K562 (cell line): ENCODE results near the gene SLC24A3.

ENCODE experiments used
- ATF7 ChIP-seq: fragments of 450-650 bp; IDR thresholded peaks from 2 replicates; pipeline ENCODE4 v1.7.1; 2014; ENCODE audit warnings: mild to moderate bottlenecking, moderate library complexity
- CBX8 ChIP-seq: fragments of 200-600 bp; sonication (generic); IDR thresholded peaks from 2 replicates; pipeline ENCODE4 v1.6.1; 2012; ENCODE audit warnings: borderline replicate concordance, mixed run types, low read depth, mild to moderate bottlenecking, moderate library complexity, mixed read lengths, low read length, control low read depth, inconsistent platforms; ENCODE audit not compliant: poor library complexity, severe bottlenecking; ENCODE audit errors: extremely low read depth
- CEBPB ChIP-seq: fragments of 450-650 bp; IDR thresholded peaks from 2 replicates; pipeline ENCODE4 v1.6.1; 2016; ENCODE audit warnings: missing genetic modification characterization, missing compliant biosample characterization
- ELF4 ChIP-seq: fragments of 450-650 bp; formaldehyde crosslinking; IDR thresholded peaks from 2 replicates; pipeline ENCODE4 v1.4.0; 2022; ENCODE audit warnings: missing genetic modification characterization
- ESRRB ChIP-seq: fragments of 250-450 bp; sonication (Bioruptor Pico); IDR thresholded peaks from 2 replicates; pipeline ENCODE4 v1.5.0; 2020; ENCODE audit warnings: mild to moderate bottlenecking, moderate library complexity, borderline replicate concordance
- MAFK ChIP-seq: IDR thresholded peaks from 2 replicates; pipeline ENCODE4 v1.6.1; 2011; ENCODE audit warnings: low read length, improper control_type of control experiment
- POLR2A ChIP-seq: fragments of 450-650 bp; conservative IDR thresholded peaks from 2 replicates; pipeline ENCODE4 v1.6.1; 2016
- RBBP5 ChIP-seq: fragments of 200-600 bp; sonication (generic); IDR thresholded peaks from 2 replicates; pipeline ENCODE4 v1.6.1; 2012; ENCODE audit warnings: borderline replicate concordance, mild to moderate bottlenecking, low read length, control low read depth, inconsistent platforms; ENCODE audit not compliant: insufficient read depth, poor library complexity, severe bottlenecking
- ZBTB7A ChIP-seq: IDR thresholded peaks from 2 replicates; pipeline ENCODE4 v1.6.1; 2011; ENCODE audit warnings: low read depth, mild to moderate bottlenecking, low read length, moderate library complexity, borderline replicate concordance; ENCODE audit not compliant: control insufficient read depth
- ZNF436 ChIP-seq: fragments of 250-450, 450-650 bp; sonication (Bioruptor Pico); formaldehyde crosslinking; IDR thresholded peaks from 2 replicates; pipeline ENCODE4 v1.7.0; 2020; ENCODE audit warnings: mild to moderate bottlenecking
- ZSCAN29 ChIP-seq: fragments of 450-650 bp; IDR thresholded peaks from 2 replicates; pipeline ENCODE4 v1.6.1; 2017
- TF ChIP-seq, protein P1 (sequence below), 3 experiments: IDR thresholded peaks in 2 of 3; conservative IDR thresholded peaks in 1 of 3; 2 replicates each; pipeline ENCODE4 v1.5.1; 2011 to 2012; ENCODE audit warnings: low read length in 3 of 3, mild to moderate bottlenecking in 3 of 3, control low read depth in 2 of 3, improper control_type of control experiment in 1 of 3, inconsistent platforms in 1 of 3, low read depth in 1 of 3, mixed read lengths in 1 of 3, moderate library complexity in 1 of 3; ENCODE audit not compliant: insufficient read depth in 2 of 3
- TF ChIP-seq, protein P2 (sequence below), 2 experiments: fragments of 200-800 bp in 1 of 2; sonication (Bioruptor generic) in 1 of 2; sonication (generic) in 1 of 2; formaldehyde crosslinking in 1 of 2; IDR thresholded peaks in 1 of 2; conservative IDR thresholded peaks in 1 of 2; 2 replicates each; pipeline versions ENCODE4 v1.5.0 to v1.6.1; 2016 to 2020; ENCODE audit warnings: missing compliant biosample characterization in 1 of 2, missing genetic modification characterization in 1 of 2, missing genetic modification reagents in 1 of 2

DNA sequence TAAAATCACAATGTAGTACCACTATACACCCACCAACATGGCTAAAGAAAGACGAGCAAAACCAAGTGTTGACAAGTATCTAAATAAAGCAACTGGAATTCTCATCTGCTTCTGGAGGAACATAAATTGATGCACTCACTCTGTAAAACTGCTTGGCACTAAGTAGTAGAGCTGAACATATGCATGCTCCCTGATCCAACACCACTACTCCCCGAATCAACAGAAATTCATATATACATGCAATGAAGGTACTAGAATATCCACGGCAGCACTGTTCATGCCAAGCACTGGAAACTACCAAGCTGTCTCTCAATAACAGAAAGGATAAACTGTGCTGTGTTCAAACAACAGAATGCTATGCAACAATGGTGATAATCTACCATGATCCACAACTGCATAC, 326.1 kb downstream of the SLC24A3 start:
- TF ChIP-seq CBX8 (no peak), ESRRB (CRISPR knock-in tag) (no peak), ATF7 (no peak), RBBP5 (no peak), ZBTB7A (no peak), ZSCAN29 (no peak), ZNF436 (CRISPR knock-in tag) (no peak), CEBPB (no peak), POLR2A (no peak), MAFK (no peak), ELF4 (no peak)
- TF ChIP-seq, protein P1, sequence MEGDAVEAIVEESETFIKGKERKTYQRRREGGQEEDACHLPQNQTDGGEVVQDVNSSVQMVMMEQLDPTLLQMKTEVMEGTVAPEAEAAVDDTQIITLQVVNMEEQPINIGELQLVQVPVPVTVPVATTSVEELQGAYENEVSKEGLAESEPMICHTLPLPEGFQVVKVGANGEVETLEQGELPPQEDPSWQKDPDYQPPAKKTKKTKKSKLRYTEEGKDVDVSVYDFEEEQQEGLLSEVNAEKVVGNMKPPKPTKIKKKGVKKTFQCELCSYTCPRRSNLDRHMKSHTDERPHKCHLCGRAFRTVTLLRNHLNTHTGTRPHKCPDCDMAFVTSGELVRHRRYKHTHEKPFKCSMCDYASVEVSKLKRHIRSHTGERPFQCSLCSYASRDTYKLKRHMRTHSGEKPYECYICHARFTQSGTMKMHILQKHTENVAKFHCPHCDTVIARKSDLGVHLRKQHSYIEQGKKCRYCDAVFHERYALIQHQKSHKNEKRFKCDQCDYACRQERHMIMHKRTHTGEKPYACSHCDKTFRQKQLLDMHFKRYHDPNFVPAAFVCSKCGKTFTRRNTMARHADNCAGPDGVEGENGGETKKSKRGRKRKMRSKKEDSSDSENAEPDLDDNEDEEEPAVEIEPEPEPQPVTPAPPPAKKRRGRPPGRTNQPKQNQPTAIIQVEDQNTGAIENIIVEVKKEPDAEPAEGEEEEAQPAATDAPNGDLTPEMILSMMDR (IDR thresholded peaks at IDR 0.05 in 2 of 3, conservative IDR thresholded peaks at IDR 0.05 in 1 of 3; ENCODE audit: insufficient read depth in 2 of 3, low read depth in 1 of 3, low read length in 3 of 3): no peak
- TF ChIP-seq, protein P2, sequence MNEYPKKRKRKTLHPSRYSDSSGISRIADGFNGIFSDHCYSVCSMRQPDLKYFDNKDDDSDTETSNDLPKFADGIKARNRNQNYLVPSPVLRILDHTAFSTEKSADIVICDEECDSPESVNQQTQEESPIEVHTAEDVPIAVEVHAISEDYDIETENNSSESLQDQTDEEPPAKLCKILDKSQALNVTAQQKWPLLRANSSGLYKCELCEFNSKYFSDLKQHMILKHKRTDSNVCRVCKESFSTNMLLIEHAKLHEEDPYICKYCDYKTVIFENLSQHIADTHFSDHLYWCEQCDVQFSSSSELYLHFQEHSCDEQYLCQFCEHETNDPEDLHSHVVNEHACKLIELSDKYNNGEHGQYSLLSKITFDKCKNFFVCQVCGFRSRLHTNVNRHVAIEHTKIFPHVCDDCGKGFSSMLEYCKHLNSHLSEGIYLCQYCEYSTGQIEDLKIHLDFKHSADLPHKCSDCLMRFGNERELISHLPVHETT (CRISPR knock-in tag; conservative IDR thresholded peaks at IDR 0.05 in 1 of 2, IDR thresholded peaks at IDR 0.05 in 1 of 2): no peak
